HepG2 (cell line): ENCODE data around the gene NUBP1. TPM values are rescaled to one million over a fixed set of nuclear protein-coding genes. Genes with fewer than 3 reads are reported as not detected.
A peak's percentile ranks its signal among the peaks of the same experiment; 100 is the strongest.

Experiments used
- BRD4 ChIP-seq: sonication (generic); formaldehyde crosslinking; IDR thresholded peaks from 2 replicates; pipeline ENCODE4 v1.4.0; 2020; ENCODE audit warnings: missing genetic modification reagents
- KAT2B ChIP-seq: fragments of 150-350 bp; IDR thresholded peaks from 2 replicates; pipeline ENCODE4 v1.6.1; 2014; ENCODE audit warnings: low read depth, low read length, borderline replicate concordance
- KMT2B ChIP-seq: IDR thresholded peaks from 2 replicates; pipeline ENCODE4 v1.6.1; 2016; ENCODE audit warnings: missing genetic modification reagents, missing compliant biosample characterization
- MAF1 ChIP-seq: sonication (generic); formaldehyde crosslinking; IDR thresholded peaks from 2 replicates; pipeline ENCODE4 v1.5.0; 2020; ENCODE audit warnings: missing genetic modification reagents, borderline replicate concordance
- MAFF ChIP-seq: IDR thresholded peaks from 2 replicates; pipeline ENCODE4 v1.6.1; 2011; ENCODE audit warnings: low read depth, low read length, improper control_type of control experiment
- MATR3 ChIP-seq: sonication (generic); formaldehyde crosslinking; IDR thresholded peaks from 2 replicates; pipeline ENCODE4 v1.4.0; 2020; ENCODE audit warnings: missing genetic modification reagents
- MLXIP ChIP-seq: sonication (generic); formaldehyde crosslinking; IDR thresholded peaks from 2 replicates; pipeline ENCODE4 v1.9.0; 2021; ENCODE audit warnings: missing genetic modification reagents, borderline replicate concordance
- ONECUT2 ChIP-seq: sonication (generic); formaldehyde crosslinking; IDR thresholded peaks from 2 replicates; pipeline ENCODE4 v1.4.0; 2020; ENCODE audit warnings: missing genetic modification reagents
- POGZ ChIP-seq: sonication (generic); formaldehyde crosslinking; IDR thresholded peaks from 2 replicates; pipeline ENCODE4 v1.4.0; 2020; ENCODE audit warnings: mild to moderate bottlenecking, missing genetic modification reagents
- SNRNP70 ChIP-seq: fragments of 200-400 bp; formaldehyde crosslinking; IDR thresholded peaks from 2 replicates; pipeline ENCODE4 v1.6.1; 2017; ENCODE audit warnings: mild to moderate bottlenecking, low read depth, low read length, moderate library complexity
- ZHX1 ChIP-seq: sonication (generic); formaldehyde crosslinking; IDR thresholded peaks from 2 replicates; pipeline ENCODE4 v1.8.1; 2022; ENCODE audit warnings: low read depth, mild to moderate bottlenecking, missing genetic modification reagents
- ZKSCAN8 ChIP-seq: IDR thresholded peaks from 2 replicates; pipeline ENCODE4 v1.6.1; 2016; ENCODE audit warnings: borderline replicate concordance, missing genetic modification reagents, missing compliant biosample characterization
- ZNF33B ChIP-seq: sonication (generic); formaldehyde crosslinking; IDR thresholded peaks from 2 replicates; pipeline ENCODE4 v1.5.1; 2020; ENCODE audit warnings: mild to moderate bottlenecking, missing genetic modification reagents
- ZNF543 ChIP-seq: sonication (generic); formaldehyde crosslinking; IDR thresholded peaks from 2 replicates; pipeline ENCODE4 v1.4.0; 2020; ENCODE audit warnings: mild to moderate bottlenecking, missing genetic modification reagents
- ZNF607 ChIP-seq: sonication (generic); formaldehyde crosslinking; IDR thresholded peaks from 2 replicates; pipeline ENCODE4 v1.5.1; 2020; ENCODE audit warnings: missing genetic modification reagents, mild to moderate bottlenecking, borderline replicate concordance
- polyA plus RNA-seq, 8 experiments: library from polyadenylated mRNA; depleted of rRNA in 3 of 8; stranded (reverse) in 7 of 8; unstranded in 1 of 8; fragments of >200 nt; fragmentation: Illumina TruSeq in 4 of 8; extraction: Trizol in 4 of 8; gene quantifications; 2 replicates each; pipeline versions ENCODE4 v1.2.1 to v1.2.3, GENCODE V29; 2011 to 2016; ENCODE audit warnings: low read depth in 4 of 8, missing spikeins in 1 of 8, mixed read lengths in 1 of 8; ENCODE audit not compliant: insufficient read depth in 1 of 8
- total RNA-seq, 5 experiments: library from RNA; depleted of rRNA; stranded (reverse); fragments of >200 nt; fragmentation: Illumina TruSeq; extraction: Trizol; gene quantifications; 2 replicates each; pipeline ENCODE4 v1.2.3, GENCODE V29; 2016; ENCODE audit warnings: low read depth in 1 of 5
- TF ChIP-seq, protein P1 (sequence below): sonication (generic); formaldehyde crosslinking; IDR thresholded peaks from 2 replicates; pipeline ENCODE4 v1.5.1; 2020; ENCODE audit warnings: mild to moderate bottlenecking, missing genetic modification reagents
- TF ChIP-seq, protein P2 (sequence below): sonication (generic); formaldehyde crosslinking; IDR thresholded peaks from 2 replicates; pipeline ENCODE4 v1.5.0; 2020; ENCODE audit warnings: missing genetic modification reagents, mild to moderate bottlenecking, borderline replicate concordance

NUBP1 gene
- total and polyA plus RNA-seq, 2 of the 13 experiments (the other 11 are each of a cell fraction or from before 2014, with no cell fraction given): 53.5 to 70.4 TPM

GRCh38 chr16:10728003-10728887, 15.4 kb upstream of the NUBP1 start (continued):
- TF ChIP-seq ZHX1 (CRISPR knock-in tag) (no peak), ZNF33B (CRISPR knock-in tag) (no peak; the same call in 1 of the 2 replicates), SNRNP70 (no peak), ZKSCAN8 (CRISPR knock-in tag) (no peak), MAFF (no peak), KMT2B (CRISPR knock-in tag) (peak; percentile 7; the same call in 1 of the 2 replicates), ZNF543 (CRISPR knock-in tag) (no peak), KAT2B (no peak), MAF1 (no peak), POGZ (peak; percentile 93), ZNF607 (peak; percentile 79), ONECUT2 (CRISPR knock-in tag) (no peak), MLXIP (CRISPR knock-in tag) (no peak), BRD4 (CRISPR knock-in tag) (no peak), MATR3 (CRISPR knock-in tag) (no peak)
- TF ChIP-seq, protein P1, sequence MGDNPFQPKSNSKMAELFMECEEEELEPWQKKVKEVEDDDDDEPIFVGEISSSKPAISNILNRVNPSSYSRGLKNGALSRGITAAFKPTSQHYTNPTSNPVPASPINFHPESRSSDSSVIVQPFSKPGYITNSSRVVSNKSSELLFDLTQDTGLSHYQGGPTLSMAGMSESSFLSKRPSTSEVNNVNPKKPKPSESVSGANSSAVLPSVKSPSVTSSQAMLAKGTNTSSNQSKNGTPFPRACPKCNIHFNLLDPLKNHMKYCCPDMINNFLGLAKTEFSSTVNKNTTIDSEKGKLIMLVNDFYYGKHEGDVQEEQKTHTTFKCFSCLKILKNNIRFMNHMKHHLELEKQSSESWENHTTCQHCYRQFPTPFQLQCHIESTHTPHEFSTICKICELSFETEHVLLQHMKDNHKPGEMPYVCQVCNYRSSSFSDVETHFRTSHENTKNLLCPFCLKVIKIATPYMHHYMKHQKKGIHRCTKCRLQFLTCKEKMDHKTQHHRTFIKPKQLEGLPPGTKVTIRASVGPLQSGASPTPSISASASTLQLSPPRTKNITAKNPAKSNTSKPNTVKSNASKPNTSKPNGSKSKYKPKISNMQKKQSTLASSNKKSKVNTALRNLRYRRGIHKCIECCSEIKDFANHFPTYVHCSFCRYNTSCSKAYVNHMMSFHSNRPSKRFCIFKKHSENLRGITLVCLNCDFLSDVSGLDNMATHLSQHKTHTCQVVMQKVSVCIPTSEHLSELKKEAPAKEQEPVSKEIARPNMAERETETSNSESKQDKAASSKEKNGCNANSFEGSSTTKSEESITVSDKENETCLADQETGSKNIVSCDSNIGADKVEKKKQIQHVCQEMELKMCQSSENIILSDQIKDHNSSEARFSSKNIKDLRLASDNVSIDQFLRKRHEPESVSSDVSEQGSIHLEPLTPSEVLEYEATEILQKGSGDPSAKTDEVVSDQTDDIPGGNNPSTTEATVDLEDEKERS (CRISPR knock-in tag): peak; percentile 81
- TF ChIP-seq, protein P2, sequence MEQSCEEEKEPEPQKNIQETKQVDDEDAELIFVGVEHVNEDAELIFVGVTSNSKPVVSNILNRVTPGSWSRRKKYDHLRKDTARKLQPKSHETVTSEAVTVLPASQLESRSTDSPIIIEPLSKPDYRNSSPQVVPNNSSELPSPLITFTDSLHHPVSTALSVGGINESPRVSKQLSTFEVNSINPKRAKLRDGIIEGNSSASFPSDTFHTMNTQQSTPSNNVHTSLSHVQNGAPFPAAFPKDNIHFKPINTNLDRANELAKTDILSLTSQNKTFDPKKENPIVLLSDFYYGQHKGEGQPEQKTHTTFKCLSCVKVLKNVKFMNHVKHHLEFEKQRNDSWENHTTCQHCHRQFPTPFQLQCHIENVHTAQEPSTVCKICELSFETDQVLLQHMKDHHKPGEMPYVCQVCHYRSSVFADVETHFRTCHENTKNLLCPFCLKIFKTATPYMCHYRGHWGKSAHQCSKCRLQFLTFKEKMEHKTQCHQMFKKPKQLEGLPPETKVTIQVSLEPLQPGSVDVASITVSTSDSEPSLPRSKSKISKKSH (CRISPR knock-in tag): no peak
